Liver (tissue), 9 donors: ENCODE measurements around the gene RAD51B. TPM values are rescaled to one million over a fixed set of nuclear protein-coding genes. Genes with fewer than 3 reads are reported as not detected.

Experiments
- DNase-seq: peaks from one replicate; pipeline ENCODE4 v3.0.0-alpha.2; 2017; ENCODE audit warnings: low spot score
- H3K27ac ChIP-seq, 2 donors: one replicate each; pipeline ENCODE4 v1.7.0; 2013; ENCODE audit warnings: inconsistent platforms in 2 of 2, low read length in 2 of 2, control low read depth in 1 of 2, low read depth in 1 of 2, mild to moderate bottlenecking in 1 of 2
- H3K27me3 ChIP-seq, 4 donors: one replicate each; pipeline versions ENCODE4 v1.6.1 to v1.7.0; 2013; ENCODE audit warnings: low read length in 3 of 4, inconsistent platforms in 1 of 4, mild to moderate bottlenecking in 1 of 4, moderate library complexity in 1 of 4; ENCODE audit not compliant: control insufficient read depth in 4 of 4, insufficient read depth in 4 of 4
- H3K36me3 ChIP-seq, 4 donors: one replicate each; pipeline versions ENCODE4 v1.6.1 to v1.7.0; 2013; ENCODE audit warnings: low read length in 3 of 4, mild to moderate bottlenecking in 3 of 4, low read depth in 1 of 4, moderate library complexity in 1 of 4; ENCODE audit not compliant: control insufficient read depth in 4 of 4, insufficient read depth in 3 of 4
- H3K4me1 ChIP-seq, 4 donors: one replicate each; pipeline versions ENCODE4 v1.6.1 to v1.7.0; 2013; ENCODE audit warnings: low read length in 3 of 4, mild to moderate bottlenecking in 3 of 4, moderate library complexity in 1 of 4; ENCODE audit not compliant: control insufficient read depth in 4 of 4, insufficient read depth in 4 of 4
- H3K4me3 ChIP-seq, 3 donors: one replicate each; pipeline versions ENCODE4 v1.6.1 to v1.7.0; 2013; ENCODE audit warnings: low read length in 3 of 3, control low read depth in 1 of 3, low read depth in 1 of 3, mild to moderate bottlenecking in 1 of 3
- H3K9ac ChIP-seq, 2 donors: one replicate each; pipeline ENCODE4 v1.7.0; 2013; ENCODE audit warnings: low read length in 2 of 2, mild to moderate bottlenecking in 2 of 2, moderate library complexity in 2 of 2, control low read depth in 1 of 2, low read depth in 1 of 2
- H3K9me3 ChIP-seq, 4 donors: one replicate each; pipeline versions ENCODE4 v1.6.1 to v1.7.0; 2013; ENCODE audit warnings: low read length in 3 of 4; ENCODE audit not compliant: control insufficient read depth in 4 of 4
- EGR1 ChIP-seq, 2 donors: IDR thresholded peaks; 2 replicates each; pipeline ENCODE4 v1.6.1; 2016 to 2018; ENCODE audit warnings: antibody characterized with exemption in 2 of 2, low read depth in 2 of 2
- HNF4A ChIP-seq, 2 donors: conservative IDR thresholded peaks; 2 replicates each; pipeline ENCODE4 v1.6.1; 2016; ENCODE audit warnings: antibody characterized with exemption in 2 of 2, mild to moderate bottlenecking in 2 of 2
- TAF1 ChIP-seq: conservative IDR thresholded peaks from 2 replicates; pipeline ENCODE4 v1.6.1; 2016; ENCODE audit warnings: antibody characterized with exemption, mild to moderate bottlenecking
- YY1 ChIP-seq: IDR thresholded peaks from 2 replicates; pipeline ENCODE4 v1.6.1; 2016; ENCODE audit warnings: antibody characterized with exemption, mild to moderate bottlenecking
- whole genome bisulfite sequencing: extraction: QIAGEN DNeasy Blood & Tissue Kit; methylation state at CpG from one replicate; pipeline ENCODE4 v1.1.7; 2013; 5-methylcytosine and 5-hydroxymethylcytosine counted together
- polyA plus RNA-seq, 2 donors: library from polyadenylated mRNA; stranded (reverse) in 1 of 2; unstranded in 1 of 2; fragments of 200-250 nt in 1 of 2; fragments of >200 nt in 1 of 2; fragmentation: Nextera tagmentation in 1 of 2; extraction: Ambion mirVana in 1 of 2; gene quantifications; one replicate each; pipeline versions ENCODE4 v1.2.1 to v1.2.3, GENCODE V29; 2013 to 2015
- total RNA-seq, 2 donors: library from RNA; depleted of rRNA; stranded (reverse); fragments of >200 nt; gene quantifications; one replicate each; pipeline ENCODE4 v1.2.3, GENCODE V29; 2014
- TF ChIP-seq, protein P1 (sequence below): IDR thresholded peaks from 2 replicates; pipeline ENCODE4 v1.6.1; 2016; ENCODE audit warnings: antibody characterized with exemption
- TF ChIP-seq, protein P2 (sequence below): IDR thresholded peaks from 2 replicates; pipeline ENCODE4 v1.6.1; 2016; ENCODE audit warnings: antibody characterized with exemption
- TF ChIP-seq, protein P3 (sequence below): IDR thresholded peaks from 2 replicates; pipeline ENCODE4 v1.6.1; 2016; ENCODE audit warnings: antibody characterized with exemption
- TF ChIP-seq, protein P4 (sequence below): IDR thresholded peaks from 2 replicates; pipeline ENCODE4 v1.6.1; 2016; ENCODE audit warnings: antibody characterized with exemption, mild to moderate bottlenecking
- donor health status: healthy.
- donor health status: healthy.
- donor health status: healthy.
- donor health status: healthy.
- donor health status: healthy.

The RAD51B gene
- total and polyA plus RNA-seq, 4 donors: 0.81 to 12.9 (median 2.4) TPM

DNA sequence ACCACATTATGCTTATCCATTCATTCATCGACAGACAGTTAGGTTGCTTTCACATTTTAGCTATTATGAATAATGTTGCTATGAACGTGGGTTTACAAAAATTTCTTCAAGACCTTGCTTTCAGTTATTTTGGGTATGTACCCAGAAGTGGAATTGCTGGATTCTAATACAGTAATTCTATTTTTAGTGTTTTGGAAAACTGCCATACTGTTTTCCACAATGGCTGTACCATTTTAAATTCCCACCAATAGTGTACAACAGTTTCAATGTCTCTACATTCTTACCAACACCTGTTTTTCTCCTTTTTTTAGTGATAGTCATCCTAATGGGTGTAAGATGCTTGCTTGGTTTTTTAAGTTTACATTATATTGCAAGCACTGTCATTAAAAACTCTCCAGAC is 825.8 kb downstream of the RAD51B start:
- DNase-seq: no peak
- Histone ChIP-seq H3K9ac (no peak overlapping the region), H3K4me1 (peaks cover 2 to 11% (median 6%) of the 10 kb centered on the region in 4 donors), H3K36me3 (no peaks in the 10 kb centered on the region), H3K27me3 (no peaks in the 10 kb centered on the region), H3K4me3 (no peak overlapping the region), H3K9me3 (peaks cover 0 to 4% (median 1%) of the 10 kb centered on the region in 4 donors), H3K27ac (no peak overlapping the region)
- 86% methylated on average over 2 of the region's 2 CpGs for WGBS
- TF ChIP-seq, protein P1, sequence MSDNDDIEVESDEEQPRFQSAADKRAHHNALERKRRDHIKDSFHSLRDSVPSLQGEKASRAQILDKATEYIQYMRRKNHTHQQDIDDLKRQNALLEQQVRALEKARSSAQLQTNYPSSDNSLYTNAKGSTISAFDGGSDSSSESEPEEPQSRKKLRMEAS: no peak
- TF ChIP-seq, protein P2, sequence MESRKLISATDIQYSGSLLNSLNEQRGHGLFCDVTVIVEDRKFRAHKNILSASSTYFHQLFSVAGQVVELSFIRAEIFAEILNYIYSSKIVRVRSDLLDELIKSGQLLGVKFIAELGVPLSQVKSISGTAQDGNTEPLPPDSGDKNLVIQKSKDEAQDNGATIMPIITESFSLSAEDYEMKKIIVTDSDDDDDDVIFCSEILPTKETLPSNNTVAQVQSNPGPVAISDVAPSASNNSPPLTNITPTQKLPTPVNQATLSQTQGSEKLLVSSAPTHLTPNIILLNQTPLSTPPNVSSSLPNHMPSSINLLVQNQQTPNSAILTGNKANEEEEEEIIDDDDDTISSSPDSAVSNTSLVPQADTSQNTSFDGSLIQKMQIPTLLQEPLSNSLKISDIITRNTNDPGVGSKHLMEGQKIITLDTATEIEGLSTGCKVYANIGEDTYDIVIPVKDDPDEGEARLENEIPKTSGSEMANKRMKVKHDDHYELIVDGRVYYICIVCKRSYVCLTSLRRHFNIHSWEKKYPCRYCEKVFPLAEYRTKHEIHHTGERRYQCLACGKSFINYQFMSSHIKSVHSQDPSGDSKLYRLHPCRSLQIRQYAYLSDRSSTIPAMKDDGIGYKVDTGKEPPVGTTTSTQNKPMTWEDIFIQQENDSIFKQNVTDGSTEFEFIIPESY: no peak
- TF ChIP-seq YY1: no peak
- no peak for TF ChIP-seq EGR1 (IDR thresholded peaks at IDR 0.05; ENCODE audit: low read depth in 2 of 2)

DNA sequence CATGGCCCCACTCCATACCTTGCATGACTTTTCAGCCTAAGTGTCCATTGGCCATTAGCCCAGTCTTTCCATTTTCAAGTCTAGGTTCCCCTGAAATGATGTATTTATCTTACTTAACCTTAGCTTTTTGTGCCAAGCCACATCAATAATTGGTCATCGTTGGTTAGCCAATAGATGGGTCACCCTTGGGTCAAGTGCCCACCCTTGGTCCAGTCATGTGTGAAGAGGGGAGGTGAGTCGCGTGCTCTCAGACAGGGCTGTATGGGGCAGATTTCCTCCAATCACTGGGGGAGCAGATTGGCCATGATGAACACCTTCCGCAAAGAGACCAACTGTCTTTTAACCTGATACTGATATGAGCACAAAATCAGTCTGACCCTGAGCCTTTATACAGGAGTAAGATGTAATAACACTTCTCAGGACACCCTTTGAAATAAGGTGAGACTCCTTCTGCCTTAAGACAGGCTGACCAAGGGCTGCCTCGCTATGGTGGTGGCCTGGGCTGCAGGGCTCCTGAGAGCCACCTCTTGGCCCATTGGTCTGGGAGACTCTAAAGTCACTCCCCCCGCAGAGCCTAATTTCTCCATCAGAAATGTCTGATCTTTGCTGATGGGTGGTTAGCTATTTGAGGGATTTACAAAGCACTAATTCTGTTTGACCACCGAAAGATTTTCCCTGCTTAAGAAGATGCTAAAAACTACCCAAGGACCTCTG is 830.1 kb downstream of the RAD51B start:
- no peak overlapping the region for H3K9ac ChIP-seq
- H3K27ac ChIP-seq: peak overlapping the region; percentile 71 to 76
- no peak overlapping the region for H3K4me3 ChIP-seq
- no peaks in the 10 kb centered on the region for H3K9me3 ChIP-seq
- no peaks in the 10 kb centered on the region for H3K27me3 ChIP-seq
- no peaks in the 10 kb centered on the region for H3K36me3 ChIP-seq
- DNase-seq: no peak
- 76% methylated on average over 7 of the region's 7 CpGs for WGBS
- H3K4me1 ChIP-seq: peaks cover 4 to 20% (median 14%) of the 10 kb centered on the region in 4 donors
- TF ChIP-seq, protein P1: no peak
- TF ChIP-seq, protein P2: no peak
- TF ChIP-seq HNF4A (conservative IDR thresholded peaks at IDR 0.05): no peak
- TF ChIP-seq, protein P3, sequence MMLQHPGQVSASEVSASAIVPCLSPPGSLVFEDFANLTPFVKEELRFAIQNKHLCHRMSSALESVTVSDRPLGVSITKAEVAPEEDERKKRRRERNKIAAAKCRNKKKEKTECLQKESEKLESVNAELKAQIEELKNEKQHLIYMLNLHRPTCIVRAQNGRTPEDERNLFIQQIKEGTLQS: no peak
- no peak for TF ChIP-seq TAF1

DNA sequence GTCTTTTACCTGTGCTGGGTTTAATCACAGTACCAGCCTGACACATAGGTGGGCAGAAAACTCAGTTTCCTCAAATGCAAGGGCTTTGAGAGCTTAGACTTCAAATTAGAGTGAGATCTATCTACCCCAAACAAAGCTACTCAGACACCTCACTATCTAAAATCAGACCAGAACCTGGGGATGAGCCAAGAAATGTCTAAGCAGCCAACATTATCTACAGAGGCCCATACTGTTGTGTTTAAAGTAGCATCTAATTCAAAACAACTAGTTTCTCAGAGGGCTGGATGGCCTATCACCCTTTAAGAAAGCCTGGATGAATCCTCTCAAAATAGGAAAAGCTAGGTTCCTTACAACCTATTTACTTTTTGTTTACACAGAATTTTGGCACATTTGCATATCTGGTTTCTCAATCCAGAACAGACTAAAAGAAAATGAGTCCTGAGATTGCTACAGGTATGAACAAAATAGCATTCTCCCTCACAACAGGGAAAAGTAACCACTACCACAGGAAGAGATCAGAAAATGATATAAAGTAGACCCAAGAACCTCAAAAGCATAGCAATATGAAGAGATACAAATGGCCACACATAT is 830.9 kb downstream of the RAD51B start:
- Histone ChIP-seq H3K9me3 (no peaks in the 10 kb centered on the region), H3K4me3 (no peak overlapping the region), H3K27ac (peak overlapping the region; percentile 71 to 76), H3K27me3 (no peaks in the 10 kb centered on the region), H3K9ac (no peak overlapping the region), H3K4me1 (peaks cover 4 to 26% (median 15%) of the 10 kb centered on the region in 4 donors), H3K36me3 (no peaks in the 10 kb centered on the region)
- no peak for DNase-seq
- TF ChIP-seq, protein P2: no peak
- TF ChIP-seq YY1: peak; percentile 24
- TF ChIP-seq, protein P4, sequence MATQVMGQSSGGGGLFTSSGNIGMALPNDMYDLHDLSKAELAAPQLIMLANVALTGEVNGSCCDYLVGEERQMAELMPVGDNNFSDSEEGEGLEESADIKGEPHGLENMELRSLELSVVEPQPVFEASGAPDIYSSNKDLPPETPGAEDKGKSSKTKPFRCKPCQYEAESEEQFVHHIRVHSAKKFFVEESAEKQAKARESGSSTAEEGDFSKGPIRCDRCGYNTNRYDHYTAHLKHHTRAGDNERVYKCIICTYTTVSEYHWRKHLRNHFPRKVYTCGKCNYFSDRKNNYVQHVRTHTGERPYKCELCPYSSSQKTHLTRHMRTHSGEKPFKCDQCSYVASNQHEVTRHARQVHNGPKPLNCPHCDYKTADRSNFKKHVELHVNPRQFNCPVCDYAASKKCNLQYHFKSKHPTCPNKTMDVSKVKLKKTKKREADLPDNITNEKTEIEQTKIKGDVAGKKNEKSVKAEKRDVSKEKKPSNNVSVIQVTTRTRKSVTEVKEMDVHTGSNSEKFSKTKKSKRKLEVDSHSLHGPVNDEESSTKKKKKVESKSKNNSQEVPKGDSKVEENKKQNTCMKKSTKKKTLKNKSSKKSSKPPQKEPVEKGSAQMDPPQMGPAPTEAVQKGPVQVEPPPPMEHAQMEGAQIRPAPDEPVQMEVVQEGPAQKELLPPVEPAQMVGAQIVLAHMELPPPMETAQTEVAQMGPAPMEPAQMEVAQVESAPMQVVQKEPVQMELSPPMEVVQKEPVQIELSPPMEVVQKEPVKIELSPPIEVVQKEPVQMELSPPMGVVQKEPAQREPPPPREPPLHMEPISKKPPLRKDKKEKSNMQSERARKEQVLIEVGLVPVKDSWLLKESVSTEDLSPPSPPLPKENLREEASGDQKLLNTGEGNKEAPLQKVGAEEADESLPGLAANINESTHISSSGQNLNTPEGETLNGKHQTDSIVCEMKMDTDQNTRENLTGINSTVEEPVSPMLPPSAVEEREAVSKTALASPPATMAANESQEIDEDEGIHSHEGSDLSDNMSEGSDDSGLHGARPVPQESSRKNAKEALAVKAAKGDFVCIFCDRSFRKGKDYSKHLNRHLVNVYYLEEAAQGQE: no peak
